ENCODE results near the gene USB1. TPM values are rescaled to one million over a fixed set of nuclear protein-coding genes. Genes with fewer than 3 reads are reported as not detected.

Gene USB1
- total RNA-seq, 1 experiment from 2014 or later = 15.4 TPM

GRCh38 chr16:58047557-58048348 is 46.5 kb downstream of the USB1 start:
- DNase-seq (ENCODE audit: low read depth) = no peak

GRCh38 chr16:58048494-58049231 is 47.5 kb downstream of the USB1 start:
- no peak for DNase-seq (ENCODE audit: low read depth)

DNA sequence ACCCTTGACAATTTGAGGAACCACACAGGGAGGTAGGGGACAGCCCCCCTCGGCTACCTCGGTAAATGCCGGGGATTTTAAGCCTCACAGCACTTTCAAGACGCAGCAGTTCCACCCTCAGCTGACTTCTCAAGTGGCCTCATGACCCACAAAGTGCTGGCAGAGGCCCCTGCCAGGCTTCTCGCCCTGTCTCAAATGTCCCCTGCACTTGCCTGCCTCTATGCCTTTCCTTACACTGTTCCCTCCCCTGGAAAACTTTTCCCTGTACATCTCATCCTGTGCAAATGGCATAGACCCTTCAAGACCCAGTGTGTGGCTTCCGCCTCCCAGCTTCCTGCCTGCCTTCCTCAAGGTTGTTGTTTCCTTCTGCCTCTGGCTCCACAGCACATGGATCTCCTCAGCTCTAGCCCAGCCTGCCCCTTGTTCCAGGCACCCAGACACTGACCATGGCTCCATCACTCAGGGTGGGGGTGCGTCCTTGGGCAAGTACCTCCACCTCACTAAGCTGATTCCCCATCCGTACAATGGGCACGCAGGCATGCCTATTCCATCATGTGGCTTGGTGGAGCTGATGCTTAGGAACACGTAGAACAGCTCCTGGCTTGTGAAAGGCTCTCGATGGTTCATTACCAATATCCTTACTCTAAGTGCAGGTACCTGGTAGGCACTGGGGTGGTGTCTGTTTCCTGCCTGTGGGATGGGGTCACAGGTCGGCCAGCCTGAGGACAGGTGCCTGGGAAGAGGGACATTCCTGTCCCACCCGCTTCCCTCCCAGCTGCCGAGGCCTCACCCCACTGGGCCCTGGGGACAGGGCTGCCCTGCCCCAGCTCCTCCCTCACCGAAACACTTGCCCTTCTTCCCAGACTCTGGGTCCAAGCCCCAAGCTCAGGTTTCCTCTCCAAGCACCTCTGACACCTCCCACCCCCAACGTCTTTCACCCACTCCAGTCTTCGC is 48.3 kb downstream of the USB1 start:
- no peak for DNase-seq (ENCODE audit: low read depth)

GRCh38 chr16:58051296-58051695 is 50.1 kb downstream of the USB1 start:
- no peak for DNase-seq (ENCODE audit: low read depth)

DNA sequence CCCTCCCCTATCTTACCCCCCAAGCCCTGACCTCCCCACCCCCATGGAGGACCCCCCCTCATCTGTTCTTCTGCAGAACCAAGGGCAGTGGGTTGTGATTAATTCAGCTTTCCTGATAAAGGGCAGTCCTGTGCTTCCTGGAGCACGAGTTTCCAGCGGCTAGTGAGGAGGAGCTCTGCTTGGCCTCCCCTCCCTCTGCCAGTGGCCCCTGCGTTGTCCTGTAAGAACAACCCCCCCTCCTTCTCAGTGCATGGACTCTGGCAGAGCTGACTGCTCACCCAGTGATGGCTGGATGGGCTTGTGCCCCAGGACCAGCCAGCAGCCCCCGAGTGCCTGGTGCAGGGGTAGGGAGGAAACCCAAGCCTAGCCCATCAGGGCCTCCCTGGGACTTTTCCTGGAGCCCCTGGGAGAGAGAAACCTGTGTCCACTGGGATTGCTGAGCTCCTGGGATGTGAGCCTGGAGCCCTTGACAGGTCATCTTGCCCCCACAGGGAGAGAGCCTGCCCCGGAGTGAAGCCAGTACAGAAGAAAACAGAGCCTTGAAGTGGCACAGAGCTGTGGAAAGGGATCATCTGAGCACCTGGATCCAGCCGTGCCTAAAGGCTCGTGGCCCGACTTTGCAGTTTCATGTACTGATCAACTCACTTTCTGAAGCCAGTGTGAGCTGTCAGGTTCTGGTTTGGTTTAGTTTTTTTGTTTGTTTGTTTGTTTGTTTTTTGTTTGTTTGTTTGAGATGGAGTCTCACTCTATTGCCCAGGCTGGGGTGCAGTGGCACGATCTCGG is 50.8 kb downstream of the USB1 start:
- DNase-seq (ENCODE audit: low read depth) = no peak

GRCh38 chr16:58053682-58054005 is 52.4 kb downstream of the USB1 start:
- no peak for DNase-seq (ENCODE audit: low read depth)

- no peak for DNase-seq (ENCODE audit: low read depth)
These were observed 53.1 kb downstream of the USB1 start for GRCh38 chr16:58054289-58054688.

GRCh38 chr16:58056580-58056979 is 55.4 kb downstream of the USB1 start:
- DNase-seq (ENCODE audit: low read depth) = no peak

DNA sequence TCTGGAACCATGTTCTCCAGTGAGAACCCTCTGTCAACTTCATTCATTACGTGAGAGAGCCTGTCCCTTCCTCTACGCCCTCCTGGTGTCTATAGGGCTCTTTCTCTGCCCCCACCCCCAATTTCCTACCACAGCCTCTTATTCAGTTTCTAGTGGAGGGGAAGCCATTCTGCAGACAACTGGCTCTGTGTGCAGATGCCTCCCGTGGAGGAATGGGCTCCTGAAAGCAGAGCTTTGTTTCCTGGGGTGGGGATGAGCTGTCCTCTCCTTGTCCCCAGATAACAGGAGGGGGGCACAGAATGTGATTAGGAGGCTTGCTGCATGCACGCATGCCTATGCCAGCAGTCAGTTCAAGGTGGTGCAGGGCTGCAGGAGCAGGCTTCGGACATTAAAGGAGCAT is 55.9 kb downstream of the USB1 start:
- DNase-seq (ENCODE audit: low read depth) = no peak

- no peak for DNase-seq (ENCODE audit: low read depth)
These were observed 56.6 kb downstream of the USB1 start for GRCh38 chr16:58057784-58058183.

DNA sequence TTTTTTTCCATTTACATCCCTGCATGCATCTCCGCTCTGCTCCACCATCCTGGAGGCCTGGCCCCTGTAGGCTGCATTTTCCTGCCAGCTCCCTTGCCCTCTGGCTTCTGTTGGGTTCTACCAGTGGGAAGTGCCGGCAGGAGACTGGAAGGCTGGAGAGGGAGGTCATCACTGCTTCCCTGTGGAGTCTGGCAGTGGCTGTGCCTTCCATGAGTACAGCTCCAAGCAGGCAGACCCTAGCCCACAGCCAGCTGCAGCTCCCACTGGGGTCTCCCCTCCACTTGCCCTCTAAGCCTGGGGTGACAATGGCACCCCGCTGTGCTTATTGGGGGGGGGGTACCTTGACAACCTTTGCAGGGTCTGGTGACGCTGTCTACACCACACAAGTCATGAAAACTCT is 61.6 kb downstream of the USB1 start:
- no peak for DNase-seq (ENCODE audit: low read depth)

GRCh38 chr16:58063377-58064076 is 62.3 kb downstream of the USB1 start:
- no peak for DNase-seq (ENCODE audit: low read depth)

DNA sequence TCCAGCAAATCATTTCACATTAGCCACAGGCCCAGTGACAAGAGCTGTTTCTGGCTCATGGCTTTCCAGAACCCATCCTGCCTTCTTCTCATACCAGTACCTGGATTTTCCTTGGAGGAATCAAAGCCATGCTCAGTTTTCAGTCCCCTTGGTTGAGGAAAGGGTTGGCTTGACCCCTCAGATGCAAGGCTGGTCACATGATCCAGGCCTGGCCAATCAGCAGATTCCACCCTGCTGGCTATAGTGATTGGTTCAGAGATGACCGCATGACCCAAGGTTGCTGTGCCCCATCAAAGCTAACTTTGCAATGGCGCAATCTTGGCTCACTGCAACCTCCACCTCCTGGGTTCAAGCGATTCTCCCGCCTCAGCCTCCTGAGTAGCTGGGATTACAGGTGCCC is 69.4 kb downstream of the USB1 start:
- DNase-seq (ENCODE audit: low read depth) = no peak

Other genes starting within 250 kb of the USB1 start
- gene KIFC3, start 198.9 kb upstream of the USB1 start, total RNA-seq (2014; rRNA removed; shearing (Covaris generic)) = 40.9 and 53.9 TPM in 2 replicates
- gene CNGB1, start 30.3 kb upstream of the USB1 start, total RNA-seq (2014; rRNA removed; shearing (Covaris generic)) = under 0.01 TPM in 1 of 2 replicates, not detected in the other
- gene ZNF319, start 735 bp upstream of the USB1 start, total RNA-seq (2014; rRNA removed; shearing (Covaris generic)) = 1.1 and 1.7 TPM in 2 replicates
- gene MMP15, start 24.3 kb downstream of the USB1 start, total RNA-seq (2014; rRNA removed; shearing (Covaris generic)) = 1.5 and 3.4 TPM in 2 replicates
- gene CFAP20, start 128.0 kb downstream of the USB1 start, total RNA-seq (2014; rRNA removed; shearing (Covaris generic)) = 51.2 and 78.6 TPM in 2 replicates
- gene CSNK2A2, start 196.7 kb downstream of the USB1 start, total RNA-seq (2014; rRNA removed; shearing (Covaris generic)) = 16.1 and 17.8 TPM in 2 replicates

Measured in Daoy (cell line).